HCT116 (cell line): ENCODE data around the gene DAPP1.

Experiments used
- ATF3 ChIP-seq: IDR thresholded peaks from 2 replicates; pipeline ENCODE4 v1.6.1; 2012
- CTCF ChIP-seq, 3 experiments: fragments of 200-600 bp in 1 of 3; sonication (generic) in 1 of 3; IDR thresholded peaks in 2 of 3; conservative IDR thresholded peaks in 1 of 3; 2 replicates each; pipeline ENCODE4 v1.5.1; 2012 to 2017; ENCODE audit warnings: low read depth in 2 of 3, low read length in 2 of 3, antibody characterized with exemption in 1 of 3, borderline replicate concordance in 1 of 3, control low read depth in 1 of 3, mild to moderate bottlenecking in 1 of 3, mixed read lengths in 1 of 3, mixed run types in 1 of 3, moderate library complexity in 1 of 3; ENCODE audit not compliant: insufficient read depth in 1 of 3
- EZH2 ChIP-seq: fragments of 200-600 bp; sonication (generic); IDR thresholded peaks from 2 replicates; pipeline ENCODE4 v1.6.1; 2017; ENCODE audit warnings: antibody characterized with exemption, mixed run types
- POLR2AphosphoS5 ChIP-seq: IDR thresholded peaks from 2 replicates; pipeline ENCODE4 v1.6.1; 2011; ENCODE audit warnings: mild to moderate bottlenecking, low read depth, low read length, moderate library complexity
- RAD21 ChIP-seq: IDR thresholded peaks from 2 replicates; pipeline ENCODE4 v1.6.1; 2012; ENCODE audit warnings: low read depth, mild to moderate bottlenecking
- REST ChIP-seq: IDR thresholded peaks from 2 replicates; pipeline ENCODE4 v1.6.1; 2012; ENCODE audit warnings: low read depth
- YY1 ChIP-seq: IDR thresholded peaks from 2 replicates; pipeline ENCODE4 v1.6.1; 2011; ENCODE audit warnings: low read length, low read depth, moderate library complexity, mild to moderate bottlenecking; ENCODE audit not compliant: insufficient replicate concordance; ENCODE audit errors: extremely low read depth
- ZFX ChIP-seq: fragments of 450-650 bp; IDR thresholded peaks from 2 replicates; pipeline ENCODE4 v1.6.1; 2017

- no peak for TF ChIP-seq CTCF (IDR thresholded peaks at IDR 0.05 in 2 of 3, conservative IDR thresholded peaks at IDR 0.05 in 1 of 3; ENCODE audit: borderline replicate concordance in 1 of 3, insufficient read depth in 1 of 3, low read depth in 2 of 3, low read length in 2 of 3)
- no peak for TF ChIP-seq POLR2AphosphoS5
- no peak for TF ChIP-seq YY1
- TF ChIP-seq EZH2, result no peak
- TF ChIP-seq ZFX, result no peak
- no peak for TF ChIP-seq REST
- no peak for TF ChIP-seq ATF3
- no peak for TF ChIP-seq RAD21
Observed at GRCh38 chr4:99827454-99827853, 10.8 kb downstream of the DAPP1 start.
